CD14-positive monocyte (primary cell): Measurements from ENCODE around the gene PTTG2. TPM values are rescaled to one million over a fixed set of nuclear protein-coding genes. Genes with fewer than 3 reads are reported as not detected.

Experiments used
- DNase-seq, 3 donors: peaks; one replicate each; pipeline ENCODE4 v3.0.0-alpha.2; 2011 to 2022
- H2AFZ ChIP-seq: 2 replicates; pipeline ENCODE4 v1.6.0; 2012; ENCODE audit warnings: mild to moderate bottlenecking, low read depth, low read length, inconsistent platforms; ENCODE audit not compliant: insufficient read depth, poor library complexity, severe bottlenecking
- H3K27ac ChIP-seq, 2 donors: 1 replicate in 1 of 2; 2 replicates in 1 of 2; pipeline ENCODE4 v1.5.1; 2012 to 2013; ENCODE audit warnings: low read length in 2 of 2, control low read depth in 1 of 2, inconsistent platforms in 1 of 2, low read depth in 1 of 2, mild to moderate bottlenecking in 1 of 2
- H3K27me3 ChIP-seq, 2 donors: one replicate each; pipeline versions ENCODE4 v1.6.0 to v1.6.1; 2011 to 2013; ENCODE audit warnings: low read length in 2 of 2; ENCODE audit not compliant: control insufficient read depth in 2 of 2, insufficient read depth in 2 of 2
- H3K36me3 ChIP-seq, 2 donors: replicated peaks in 1 of 2; 1 replicate in 1 of 2; 2 replicates in 1 of 2; pipeline versions ENCODE4 v1.5.1 to v1.6.1; 2012 to 2013; ENCODE audit warnings: low read length in 2 of 2, control low read depth in 1 of 2, inconsistent platforms in 1 of 2, mild to moderate bottlenecking in 1 of 2; ENCODE audit not compliant: insufficient read depth in 2 of 2, control insufficient read depth in 1 of 2
- H3K4me1 ChIP-seq, 2 donors: 1 replicate in 1 of 2; 2 replicates in 1 of 2; pipeline versions ENCODE4 v1.5.1 to v1.6.1; 2012 to 2013; ENCODE audit warnings: low read length in 2 of 2, control low read depth in 1 of 2, inconsistent platforms in 1 of 2, mild to moderate bottlenecking in 1 of 2, moderate library complexity in 1 of 2; ENCODE audit not compliant: insufficient read depth in 2 of 2, control insufficient read depth in 1 of 2
- H3K4me2 ChIP-seq: replicated peaks from 2 replicates; pipeline ENCODE3; 2012; ENCODE audit warnings: low read length, moderate library complexity, mild to moderate bottlenecking; ENCODE audit not compliant: poor library complexity, severe bottlenecking; ENCODE audit errors: extremely low read depth
- H3K4me3 ChIP-seq, 3 experiments: fragments of 200-600 bp in 1 of 3; sonication (generic) in 1 of 3; replicated peaks in 1 of 3; 1 replicate in 2 of 3; 2 replicates in 1 of 3; pipeline ENCODE4 v1.5.1; 2011 to 2013; ENCODE audit warnings: low read length in 3 of 3, mild to moderate bottlenecking in 3 of 3, control low read depth in 2 of 3, low read depth in 2 of 3, inconsistent platforms in 1 of 3, moderate library complexity in 1 of 3
- H3K79me2 ChIP-seq: 2 replicates; pipeline ENCODE4 v1.6.0; 2012; ENCODE audit warnings: mild to moderate bottlenecking, control low read depth, inconsistent platforms, low read length, moderate library complexity; ENCODE audit not compliant: insufficient read depth
- H3K9ac ChIP-seq: 2 replicates; pipeline ENCODE4 v1.6.0; 2017; ENCODE audit warnings: low read length, mild to moderate bottlenecking; ENCODE audit not compliant: insufficient read depth, poor library complexity, severe bottlenecking
- H3K9me3 ChIP-seq, 2 donors: replicated peaks in 1 of 2; 1 replicate in 1 of 2; 2 replicates in 1 of 2; pipeline versions ENCODE4 v1.5.1 to v1.6.1; 2012 to 2013; ENCODE audit warnings: low read length in 2 of 2, control low read depth in 1 of 2; ENCODE audit not compliant: control insufficient read depth in 1 of 2, insufficient read depth in 1 of 2
- H4K20me1 ChIP-seq: 2 replicates; pipeline ENCODE4 v1.6.0; 2012; ENCODE audit warnings: mild to moderate bottlenecking, low read length, control low read depth, moderate library complexity; ENCODE audit not compliant: insufficient read depth
- H3K27ac Mint-ChIP-seq, 7 donors: one replicate each; pipeline ENCODE4 v1.8.0; 2020; ENCODE audit warnings: mild to moderate bottlenecking in 7 of 7, mixed read lengths in 7 of 7, moderate library complexity in 6 of 7, inconsistent platforms in 2 of 7
- H3K27me3 Mint-ChIP-seq, 3 donors: one replicate each; pipeline ENCODE4 v1.8.0; 2021 to 2022; ENCODE audit warnings: low read depth in 3 of 3, mild to moderate bottlenecking in 3 of 3, mixed read lengths in 3 of 3, moderate library complexity in 3 of 3, inconsistent platforms in 1 of 3
- H3K36me3 Mint-ChIP-seq, 2 donors: one replicate each; pipeline ENCODE4 v1.8.0; 2020; ENCODE audit warnings: mixed read lengths in 2 of 2, inconsistent platforms in 1 of 2, mild to moderate bottlenecking in 1 of 2
- H3K4me1 Mint-ChIP-seq: one replicate; pipeline ENCODE4 v1.8.0; 2020; ENCODE audit warnings: mild to moderate bottlenecking, mixed read lengths
- H3K4me3 Mint-ChIP-seq, 2 donors: one replicate each; pipeline ENCODE4 v1.8.0; 2020; ENCODE audit warnings: mild to moderate bottlenecking in 2 of 2, mixed read lengths in 2 of 2, moderate library complexity in 1 of 2
- H3K9me3 Mint-ChIP-seq, 7 donors: one replicate each; pipeline ENCODE4 v1.8.0; 2020 to 2022; ENCODE audit warnings: mixed read lengths in 7 of 7, mild to moderate bottlenecking in 6 of 7, moderate library complexity in 6 of 7, inconsistent platforms in 2 of 7
- WGBS: methylation state at CpG from one replicate; pipeline ENCODE4 v1.1.5; 2013; ENCODE audit warnings: missing lambda C conversion rate; ENCODE audit not compliant: insufficient coverage; 5-methylcytosine and 5-hydroxymethylcytosine counted together
- intact Hi-C, 2 donors: fragments of 100-400 bp; cut with micrococcal nuclease; formaldehyde crosslinking; loops; one replicate each; pipeline versions ENCODE4 v1.15.0 to v1.15.1; 2023
- polyA plus RNA-seq, 3 donors: library from polyadenylated mRNA; depleted of rRNA in 1 of 3; unstranded in 2 of 3; stranded (reverse) in 1 of 3; fragments of 300-500 nt in 2 of 3; fragments of >200 nt in 1 of 3; fragmentation: Illumina TruSeq in 2 of 3; gene quantifications; 1 replicate in 2 of 3; 2 replicates in 1 of 3; pipeline ENCODE4 v1.2.3, GENCODE V29; 2012 to 2021
- TF ChIP-seq, protein P1 (sequence below): fragments of 200-600 bp; IDR thresholded peaks from one replicate; pipeline ENCODE4 v1.8.0; 2022; ENCODE audit warnings: antibody characterized with exemption, mild to moderate bottlenecking

PTTG2 gene
- polyA plus RNA-seq, 3 donors: 2.0 TPM; not detected in 2

DNA sequence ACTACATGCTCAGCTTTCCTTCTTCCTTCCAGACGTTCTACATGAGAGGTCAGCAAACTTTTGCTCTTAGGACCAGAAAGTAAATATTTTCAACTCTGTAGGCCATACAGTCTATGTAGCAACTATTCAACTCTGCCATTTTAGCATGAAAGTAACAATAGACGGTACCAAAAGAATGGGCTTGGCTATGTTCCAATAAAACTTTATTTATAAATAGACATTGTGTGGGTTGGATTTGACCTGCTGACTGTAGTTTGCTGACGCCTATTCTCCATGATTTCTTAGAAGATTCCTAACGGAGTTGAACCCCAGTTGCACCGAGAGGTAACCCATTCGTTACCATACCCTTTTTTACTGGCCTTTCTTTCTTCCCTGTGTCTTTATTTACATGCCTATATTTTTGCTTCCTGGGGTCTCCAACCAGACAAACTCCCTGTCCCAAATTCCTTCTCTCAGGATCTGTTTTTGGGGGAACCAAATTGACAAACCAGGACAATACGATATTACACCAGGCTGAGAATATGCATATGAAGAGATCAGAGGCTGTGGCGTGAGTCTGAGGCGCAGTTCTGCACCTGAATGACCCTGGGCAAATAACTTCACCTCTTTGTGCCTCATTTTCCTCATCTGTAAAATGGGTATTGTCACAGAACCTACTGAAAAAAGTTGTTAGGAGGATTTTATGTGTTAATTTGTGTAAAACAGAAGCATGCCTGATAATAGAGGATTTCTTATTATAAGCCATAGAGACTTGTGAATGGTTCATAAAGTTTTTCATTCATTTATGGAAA, 10.4 kb upstream of the PTTG2 start:
- Histone ChIP-seq H3K9ac (no peak overlapping the region), H3K4me2 (no peak overlapping the region), H3K9me3 (no peaks in the 10 kb centered on the region), H4K20me1 (peaks cover 82% of the 10 kb centered on the region), H3K4me1 (peaks cover 27 to 41% of the 10 kb centered on the region in 2 donors), H3K36me3 (peaks cover 3 to 22% of the 10 kb centered on the region in 2 donors), H3K27ac (no peak overlapping the region), H3K4me3 (no peak overlapping the region), H3K79me2 (peaks cover 49% of the 10 kb centered on the region), H2AFZ (no peak overlapping the region), H3K27me3 (no peaks in the 10 kb centered on the region)
- H3K27ac Mint-ChIP-seq: no peak overlapping the region
- DNase-seq: no peak
- peaks cover 42% of the 10 kb centered on the region for H3K4me1 Mint-ChIP-seq
- intact Hi-C loops: no loop called here
- H3K27me3 Mint-ChIP-seq: no peaks in the 10 kb centered on the region
- peaks cover 34 to 40% of the 10 kb centered on the region in 2 donors for H3K36me3 Mint-ChIP-seq
- H3K4me3 Mint-ChIP-seq: no peak overlapping the region
- TF ChIP-seq, protein P1, sequence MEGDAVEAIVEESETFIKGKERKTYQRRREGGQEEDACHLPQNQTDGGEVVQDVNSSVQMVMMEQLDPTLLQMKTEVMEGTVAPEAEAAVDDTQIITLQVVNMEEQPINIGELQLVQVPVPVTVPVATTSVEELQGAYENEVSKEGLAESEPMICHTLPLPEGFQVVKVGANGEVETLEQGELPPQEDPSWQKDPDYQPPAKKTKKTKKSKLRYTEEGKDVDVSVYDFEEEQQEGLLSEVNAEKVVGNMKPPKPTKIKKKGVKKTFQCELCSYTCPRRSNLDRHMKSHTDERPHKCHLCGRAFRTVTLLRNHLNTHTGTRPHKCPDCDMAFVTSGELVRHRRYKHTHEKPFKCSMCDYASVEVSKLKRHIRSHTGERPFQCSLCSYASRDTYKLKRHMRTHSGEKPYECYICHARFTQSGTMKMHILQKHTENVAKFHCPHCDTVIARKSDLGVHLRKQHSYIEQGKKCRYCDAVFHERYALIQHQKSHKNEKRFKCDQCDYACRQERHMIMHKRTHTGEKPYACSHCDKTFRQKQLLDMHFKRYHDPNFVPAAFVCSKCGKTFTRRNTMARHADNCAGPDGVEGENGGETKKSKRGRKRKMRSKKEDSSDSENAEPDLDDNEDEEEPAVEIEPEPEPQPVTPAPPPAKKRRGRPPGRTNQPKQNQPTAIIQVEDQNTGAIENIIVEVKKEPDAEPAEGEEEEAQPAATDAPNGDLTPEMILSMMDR: no peak
- H3K9me3 Mint-ChIP-seq: peaks cover 0 to 3% (median 0%) of the 10 kb centered on the region in 7 donors
- whole genome bisulfite sequencing: 89% methylated on average over 5 of the region's 9 CpGs

DNA sequence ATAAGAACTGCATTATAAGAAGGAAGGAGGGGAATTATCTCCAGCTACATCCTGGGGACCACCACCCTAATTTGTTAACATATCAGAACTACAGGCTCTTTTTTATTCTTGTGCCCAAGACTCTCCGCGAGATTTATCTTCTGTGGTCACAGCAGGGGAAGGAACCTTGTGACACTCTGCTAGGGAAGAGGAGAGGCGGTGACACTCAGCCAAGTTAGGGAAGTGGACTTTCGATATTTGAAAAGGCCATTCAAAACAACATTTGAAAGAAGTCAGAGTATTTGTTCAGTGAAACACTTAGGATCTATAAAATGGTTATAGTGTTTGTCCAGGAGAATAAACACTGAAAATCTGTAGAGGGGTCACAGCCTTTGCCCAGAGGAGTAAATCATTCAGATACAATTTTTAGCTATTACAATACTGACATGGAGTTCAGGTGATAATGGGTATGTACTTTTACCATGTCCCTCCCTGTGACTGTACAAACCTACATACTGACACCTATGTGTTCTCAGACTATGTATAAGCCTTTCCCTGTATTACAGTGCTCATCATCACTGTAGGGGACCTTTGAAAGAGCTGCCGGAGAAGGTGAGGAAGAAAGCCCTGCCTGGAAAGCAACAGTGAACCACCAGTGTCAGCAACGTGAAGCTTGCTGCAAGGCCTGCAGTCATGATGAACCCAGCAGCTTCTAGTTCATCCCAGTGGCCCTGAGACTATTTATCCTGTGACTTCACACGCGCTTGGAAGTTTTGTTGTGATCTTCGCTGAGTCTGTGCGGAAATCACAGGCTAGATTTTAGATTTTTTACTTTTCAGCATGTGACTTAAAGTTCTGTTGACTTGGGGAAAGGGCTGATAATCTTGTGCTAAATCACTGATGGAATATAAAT, 8.5 kb upstream of the PTTG2 start:
- peak; percentile 34 to 50 (median 44) for DNase-seq
- H3K9ac ChIP-seq: no peak overlapping the region
- peak overlapping the region; percentile 28 for H3K4me2 ChIP-seq
- H3K4me1 Mint-ChIP-seq: peaks cover 28% of the 10 kb centered on the region
- H3K27me3 ChIP-seq: no peaks in the 10 kb centered on the region
- WGBS: 42% methylated on average over 4 of the region's 10 CpGs
- H3K79me2 ChIP-seq: peaks cover 47% of the 10 kb centered on the region
- H3K9me3 Mint-ChIP-seq: peaks cover 0 to 3% (median 0%) of the 10 kb centered on the region in 7 donors
- H3K4me3 Mint-ChIP-seq: no peak overlapping the region
- H3K36me3 Mint-ChIP-seq: peaks cover 39 to 46% of the 10 kb centered on the region in 2 donors
- peak overlapping the region; percentile 1 to 90 (median 57) for H3K27ac Mint-ChIP-seq
- no peaks in the 10 kb centered on the region for H3K9me3 ChIP-seq
- H3K4me1 ChIP-seq: peaks cover 20 to 24% of the 10 kb centered on the region in 2 donors
- TF ChIP-seq, protein P1: no peak
- H3K27me3 Mint-ChIP-seq: no peaks in the 10 kb centered on the region
- peaks cover 63% of the 10 kb centered on the region for H4K20me1 ChIP-seq
- H3K36me3 ChIP-seq: peaks cover 3 to 30% of the 10 kb centered on the region in 2 donors
- H2AFZ ChIP-seq: peak overlapping the region; percentile 4
- intact Hi-C loops: no loop called here
- peak overlapping the region in 1 of 2 donors; percentile 67 for H3K27ac ChIP-seq
- H3K4me3 ChIP-seq: peak overlapping the region in 1 of 3 experiments; percentile 12
